Stimulated activated CD8-positive, alpha-beta memory T cell treated with anti-CD3 and anti-CD28 coated beads, Interleukin-15, amount 100 ng/mL, for 1 hour (primary cell): ENCODE data around the gene PTPRC.

Source experiments
- DNase-seq: peaks from one replicate; pipeline ENCODE4 v3.0.0-alpha.2; 2020; ENCODE audit warnings: low read depth

The PTPRC gene

DNA sequence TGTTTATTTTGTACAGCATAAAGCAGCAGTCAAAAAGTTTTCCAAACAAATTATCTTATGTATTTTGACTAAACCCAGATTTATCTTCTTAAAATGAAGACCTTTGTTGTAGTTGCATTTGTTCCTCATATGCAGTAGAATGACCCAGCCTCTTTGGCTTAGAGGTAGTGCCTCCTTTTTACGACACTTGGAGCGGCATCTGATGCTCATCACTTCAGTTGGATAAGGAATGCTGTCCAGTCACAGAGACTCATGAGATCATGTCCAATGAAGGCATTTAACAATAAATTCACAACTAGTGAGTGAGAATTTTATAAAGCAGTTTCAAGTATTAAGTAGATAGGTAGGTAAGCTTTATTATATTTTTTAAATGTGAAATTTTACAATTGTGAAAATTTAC is 35.2 kb downstream of the PTPRC start:
- no peak for DNase-seq

DNA sequence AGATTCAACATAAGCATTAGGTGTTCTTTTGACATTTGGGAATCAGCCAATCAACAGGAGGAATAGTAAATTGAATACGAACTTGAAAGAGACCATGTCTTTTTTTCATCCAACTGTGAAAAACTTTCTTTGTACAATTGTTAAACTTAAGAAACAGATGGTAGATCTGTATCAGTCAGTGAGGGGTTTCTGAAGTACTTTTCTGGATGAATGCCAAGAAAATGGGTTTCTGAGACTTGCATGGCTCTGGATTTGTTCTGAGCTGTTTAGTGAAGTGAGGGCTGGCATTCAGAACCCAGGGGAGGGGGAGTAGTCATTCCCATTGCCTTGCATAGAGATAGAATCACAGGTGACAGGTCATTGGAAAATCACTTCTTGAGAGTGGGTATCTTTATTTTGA is 37.4 kb downstream of the PTPRC start:
- no peak for DNase-seq

DNA sequence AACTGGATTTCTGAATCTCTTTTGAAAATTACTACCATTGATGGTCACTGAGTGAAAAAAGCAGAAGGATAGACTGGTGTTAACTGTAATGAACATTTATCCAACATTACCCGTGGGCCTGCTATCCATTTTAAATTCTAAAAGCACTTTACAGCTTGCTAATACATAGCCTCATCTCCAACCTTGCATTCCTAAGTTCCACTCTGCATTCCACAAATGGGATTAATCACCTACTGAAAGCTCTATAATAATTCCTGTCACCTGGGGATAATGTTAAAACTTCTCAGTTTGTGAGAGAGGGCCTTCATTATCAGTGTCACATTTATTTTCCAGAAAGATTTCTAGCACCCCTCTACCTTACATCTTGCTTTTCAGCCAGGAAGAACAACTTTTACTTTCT is 38.2 kb downstream of the PTPRC start:
- no peak for DNase-seq

DNA sequence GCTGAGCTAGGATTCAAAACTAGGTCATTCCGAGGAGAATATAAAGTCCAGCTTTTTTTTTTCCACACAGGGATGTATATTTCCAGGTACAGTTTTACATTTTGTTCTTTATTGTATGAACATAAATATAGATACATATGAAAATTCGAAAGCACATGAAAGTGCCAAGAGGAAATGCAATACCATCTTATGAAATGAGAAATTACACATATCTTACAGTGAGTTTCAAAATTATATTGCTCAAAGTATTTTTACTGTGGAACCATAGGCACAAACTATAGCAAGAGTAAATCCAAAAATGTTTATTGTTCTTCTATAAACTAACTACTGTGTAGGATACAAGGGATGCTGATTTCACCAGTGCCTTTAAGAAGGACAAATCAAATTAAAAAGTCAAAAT is 39.0 kb downstream of the PTPRC start:
- DNase-seq: no peak

DNA sequence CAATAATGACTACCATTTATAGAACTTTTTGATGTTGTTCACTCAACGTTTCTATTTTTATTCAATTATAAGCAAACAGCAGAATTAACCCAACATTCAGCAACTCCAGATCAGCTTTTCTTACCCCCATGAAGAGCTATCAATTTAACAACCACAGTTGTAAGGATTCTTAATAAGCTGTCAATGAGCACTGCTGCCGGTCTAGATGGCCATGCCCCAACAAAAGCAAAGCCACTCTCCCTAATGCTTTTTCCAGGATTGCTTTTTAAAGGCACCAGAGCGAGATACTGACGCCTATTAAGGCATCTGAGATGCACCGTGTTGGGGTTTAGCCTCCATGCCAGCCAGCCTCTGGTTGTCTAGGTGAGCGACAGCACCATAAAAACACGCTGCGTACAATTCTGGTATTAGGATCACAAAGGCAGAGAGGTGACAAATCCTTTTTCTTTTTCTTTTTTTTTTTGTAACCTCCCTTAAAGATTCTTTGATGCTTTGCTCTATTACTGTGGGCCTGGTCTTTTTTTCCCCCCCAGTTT is 39.5 kb downstream of the PTPRC start:
- DNase-seq: no peak

DNA sequence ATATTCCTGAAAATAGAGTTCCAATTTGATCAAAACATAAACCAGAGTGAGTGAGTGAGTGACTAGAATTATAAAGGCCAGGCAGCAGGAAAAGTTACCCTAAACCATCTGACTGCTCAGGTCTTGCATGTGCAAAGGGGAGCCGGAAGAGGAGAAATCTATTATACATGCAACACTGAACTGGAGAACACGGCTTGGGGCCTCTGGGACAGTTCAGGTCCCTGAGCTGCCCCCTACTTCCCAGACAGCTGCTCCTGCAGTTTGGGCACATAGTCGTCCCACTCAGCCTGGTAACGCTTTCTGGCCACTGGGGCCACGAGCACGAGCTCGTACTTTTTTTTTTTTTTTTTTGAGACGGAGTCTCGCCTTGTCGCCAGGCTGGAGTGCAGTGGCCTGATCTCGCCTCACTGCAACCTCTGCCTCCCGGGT is 40.1 kb downstream of the PTPRC start:
- DNase-seq: no peak

DNA sequence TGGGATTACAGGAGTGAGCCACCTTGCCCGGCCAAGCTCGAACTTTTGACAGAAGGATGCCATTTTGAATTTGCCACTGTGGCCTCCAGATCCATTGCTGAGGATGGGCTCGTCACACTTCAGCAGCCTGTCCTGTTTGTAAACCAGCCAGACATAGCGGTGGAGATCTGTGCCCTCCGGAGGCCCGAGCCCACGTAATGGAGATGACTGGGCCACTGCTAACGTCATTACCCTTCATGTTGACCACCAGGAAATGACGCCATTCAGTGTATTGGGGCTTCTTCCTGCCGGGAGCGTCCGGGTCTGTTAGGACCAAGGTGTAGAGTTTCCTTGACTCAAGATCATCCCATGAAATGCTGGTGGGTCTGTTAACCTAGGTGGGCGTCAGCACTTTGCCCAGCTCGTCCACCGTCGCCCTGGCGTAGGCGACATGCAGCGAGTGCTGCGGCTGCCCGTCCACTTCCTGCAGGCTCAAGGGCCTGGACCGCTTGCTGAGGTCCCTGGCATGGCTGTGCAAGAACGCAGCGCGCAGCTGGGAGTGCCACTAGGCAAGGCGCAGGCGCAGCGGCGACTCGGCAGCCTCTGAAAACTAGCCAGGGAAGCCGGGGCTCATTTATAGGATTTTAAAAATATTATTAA is 40.8 kb downstream of the PTPRC start:
- no peak for DNase-seq

DNA sequence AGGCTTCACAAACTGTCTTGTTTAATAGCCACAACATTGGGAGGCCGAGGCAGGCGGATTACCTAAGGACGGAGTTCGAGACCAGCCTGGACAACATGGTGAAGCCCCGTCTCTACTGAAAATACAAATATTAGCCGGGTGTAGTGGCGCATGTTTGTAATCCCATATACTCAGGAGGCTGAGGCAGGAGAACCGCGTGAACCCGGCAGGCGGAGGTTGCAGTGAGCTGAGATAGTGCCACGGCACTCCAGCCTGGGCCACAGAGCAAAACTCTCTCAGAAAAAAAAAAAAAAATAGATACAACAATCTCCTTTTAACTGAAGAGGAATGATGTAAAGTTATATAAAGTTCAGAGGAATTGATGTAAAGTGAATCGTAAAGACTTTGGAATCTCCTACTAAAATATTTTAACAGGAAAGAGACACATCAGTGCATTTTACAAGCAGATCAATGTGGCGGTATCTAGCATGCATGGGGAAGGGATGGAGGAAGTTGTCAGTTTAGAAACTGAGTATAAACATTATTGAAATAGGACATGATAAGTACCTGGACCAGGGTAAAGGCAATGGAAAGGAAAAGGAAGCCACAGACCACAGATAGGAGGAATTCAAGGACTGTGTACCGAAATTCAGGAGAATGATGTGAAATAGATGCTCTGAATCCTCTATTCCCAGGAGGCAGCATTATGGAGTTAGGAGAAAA is 41.5 kb downstream of the PTPRC start:
- DNase-seq: no peak

DNA sequence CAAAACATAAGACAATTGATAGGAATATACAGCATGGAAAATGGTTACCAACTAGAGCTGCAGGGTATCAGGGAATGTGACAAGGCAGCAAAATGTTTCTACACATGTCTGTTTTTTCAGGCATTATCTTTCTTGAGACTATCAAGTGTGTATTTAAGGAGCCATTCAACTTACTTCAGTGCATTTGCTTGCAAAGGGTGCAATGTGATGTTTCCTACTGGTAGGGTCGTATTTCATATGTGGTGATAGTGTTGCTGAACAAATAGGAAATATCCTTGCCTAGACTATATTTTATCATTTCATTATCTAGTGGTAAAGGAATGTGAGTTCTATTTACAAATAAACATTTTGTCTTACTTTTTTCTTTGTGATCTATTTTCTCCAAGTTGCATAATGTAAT is 42.4 kb downstream of the PTPRC start:
- no peak for DNase-seq

DNA sequence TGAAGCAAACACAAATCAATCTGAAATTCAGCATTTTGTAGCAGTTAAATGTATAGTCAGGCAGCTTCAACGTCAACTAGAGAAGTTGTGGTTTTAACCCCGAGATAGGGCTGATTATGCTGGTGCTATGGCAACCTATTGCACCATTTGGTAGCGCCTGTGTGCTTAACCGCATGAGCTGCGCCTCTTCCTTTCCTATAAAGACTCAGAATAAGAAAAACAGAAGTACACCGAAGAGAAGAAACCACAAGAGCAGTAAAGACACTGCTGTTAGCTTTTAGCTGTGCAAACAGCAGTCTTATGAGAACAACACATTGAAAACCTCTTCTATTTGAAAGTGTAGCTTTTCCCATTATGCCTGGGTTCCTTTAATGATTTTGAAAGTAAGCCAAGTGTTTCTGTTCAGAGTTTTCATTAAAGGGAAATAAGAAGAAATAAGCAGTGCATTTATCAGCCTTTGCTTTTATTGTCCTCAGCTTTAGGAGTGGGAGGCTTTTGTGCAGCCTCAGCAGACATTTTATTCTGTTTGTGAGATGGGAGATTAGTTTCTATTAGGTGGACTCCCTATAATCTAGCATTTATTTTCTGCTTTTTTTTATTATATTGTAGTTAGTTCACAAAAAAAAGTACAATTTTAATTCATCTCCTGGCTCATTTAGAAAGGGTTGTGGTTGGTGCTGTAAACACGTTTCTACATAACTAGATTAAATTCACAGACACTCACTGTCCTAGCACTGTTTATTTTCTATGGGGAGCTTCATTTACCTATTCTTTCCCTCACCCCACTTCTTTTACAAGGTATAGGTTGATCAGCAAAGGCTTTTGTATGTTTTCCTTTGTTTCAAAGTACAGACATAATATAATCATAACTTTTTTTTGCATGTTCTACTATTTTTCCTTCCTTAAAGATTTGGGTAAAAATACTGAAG is 43.3 kb downstream of the PTPRC start:
- DNase-seq: peak; percentile 49

DNA sequence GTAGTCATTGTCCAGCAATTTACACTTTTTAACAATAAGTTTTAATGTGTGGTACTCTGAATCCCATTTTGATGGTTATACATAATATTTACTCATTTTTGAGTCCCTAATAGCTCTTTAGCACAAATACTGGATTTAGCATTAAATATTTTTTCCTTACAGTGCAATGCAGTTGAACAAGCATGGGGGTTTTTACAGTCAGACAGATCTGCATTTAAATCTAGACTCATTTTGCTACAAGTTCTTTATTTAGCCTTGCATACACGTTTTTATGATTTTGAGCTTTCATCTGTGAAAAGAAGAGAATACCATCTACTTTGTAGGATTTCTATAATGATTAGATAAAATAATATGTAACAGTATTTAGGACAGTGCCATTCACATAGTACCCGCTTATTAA is 44.0 kb downstream of the PTPRC start:
- no peak for DNase-seq

DNA sequence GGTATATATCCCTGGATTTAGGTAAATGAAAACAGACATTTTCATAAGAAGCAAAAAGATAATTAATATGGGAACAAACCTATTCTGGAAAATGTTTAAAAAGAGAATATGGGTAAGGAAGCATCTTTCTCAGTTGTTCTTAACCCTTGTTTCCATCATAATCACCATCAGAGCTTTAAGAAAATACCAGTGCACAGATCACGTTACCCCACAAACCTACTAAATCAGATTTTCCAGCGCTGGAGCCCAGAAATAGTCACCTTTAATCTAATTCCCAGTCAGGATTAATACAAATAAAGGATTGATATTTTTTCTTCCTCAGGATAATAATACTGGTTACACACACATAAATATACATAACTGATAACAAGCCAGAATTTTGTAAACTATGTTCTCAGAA is 44.6 kb downstream of the PTPRC start:
- DNase-seq: no peak

DNA sequence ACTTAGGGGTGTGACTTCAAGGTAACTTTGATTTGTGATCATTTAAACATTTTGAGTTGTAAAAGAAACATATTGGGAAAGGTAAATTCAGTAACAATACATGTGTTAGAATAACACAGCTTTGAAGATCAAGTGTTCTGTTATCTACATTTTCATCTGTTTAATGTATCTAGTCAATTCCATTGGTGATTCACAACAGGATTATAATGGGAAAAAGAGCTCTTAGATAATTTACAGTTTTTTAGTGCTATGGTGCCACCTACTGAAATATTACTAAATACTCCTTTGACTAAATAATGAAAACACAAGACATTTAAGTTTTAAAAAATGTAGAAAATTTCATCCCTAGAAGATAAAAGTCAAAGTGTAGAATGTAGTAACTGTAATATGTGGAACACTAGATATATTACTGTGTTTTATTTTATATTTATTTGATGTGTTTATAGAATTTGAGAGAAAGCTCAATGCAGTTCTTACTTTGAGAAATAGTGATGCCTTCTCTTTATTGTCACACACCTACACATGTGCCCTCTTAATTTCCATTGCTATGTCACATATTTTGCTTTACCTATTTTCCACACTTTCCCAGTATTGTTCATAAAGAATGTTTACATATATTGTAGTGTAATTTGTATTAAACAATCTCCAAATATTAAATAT is 47.4 kb downstream of the PTPRC start:
- no peak for DNase-seq

DNA sequence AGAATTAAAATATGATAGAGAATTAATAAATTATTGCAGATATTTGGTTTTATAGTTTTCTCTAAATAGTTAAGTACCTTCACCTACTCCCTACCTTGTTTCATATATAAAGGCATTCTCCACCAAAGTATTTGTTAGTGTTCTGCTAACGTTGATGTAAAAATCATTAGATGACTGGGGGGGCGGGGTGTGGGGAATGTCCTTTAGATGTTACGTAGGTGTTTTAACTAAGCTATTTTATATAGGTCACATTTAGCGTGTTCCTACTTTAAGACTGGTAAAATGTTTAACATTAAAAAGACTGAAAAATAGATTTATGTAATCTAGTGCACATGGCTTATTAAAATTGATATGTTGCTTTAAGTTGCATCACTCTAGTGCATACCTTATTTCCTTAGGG is 48.6 kb downstream of the PTPRC start:
- no peak for DNase-seq

DNA sequence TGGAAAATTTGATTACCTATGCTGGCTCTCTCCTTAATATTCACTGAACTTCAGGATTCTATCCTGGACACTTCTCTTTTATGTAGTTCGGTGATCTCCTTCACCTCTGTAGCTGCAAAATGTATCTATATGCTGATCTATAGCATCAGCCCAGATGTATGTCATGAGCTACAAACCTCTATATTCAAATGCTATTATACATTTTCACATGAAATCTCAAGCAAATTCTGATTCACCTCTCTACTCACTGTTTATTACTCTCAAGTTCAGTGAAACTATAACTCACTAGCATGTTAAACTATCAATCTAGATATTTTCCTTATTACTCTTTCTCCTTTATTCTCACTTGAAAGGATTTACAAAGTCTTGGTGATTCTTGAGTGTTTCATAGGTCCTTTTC is 52.2 kb downstream of the PTPRC start:
- no peak for DNase-seq

DNA sequence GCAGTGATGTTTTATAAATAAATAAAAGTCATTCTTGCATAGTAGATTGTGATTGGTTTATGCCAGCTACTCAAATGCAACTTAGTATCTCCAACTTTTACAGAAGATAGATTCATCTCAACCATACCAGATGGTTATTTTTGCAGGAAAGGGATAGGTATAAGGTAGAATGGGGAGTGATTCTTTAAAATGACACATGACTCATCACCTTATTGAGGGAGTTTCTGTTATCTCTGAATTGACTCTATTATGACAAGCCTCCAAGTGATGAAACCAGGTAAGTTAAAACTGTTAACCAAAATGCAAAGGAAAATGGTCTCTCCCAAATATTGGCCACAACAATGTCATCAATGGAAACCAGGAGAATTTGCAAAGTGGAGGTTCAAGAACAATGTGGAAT is 54.5 kb downstream of the PTPRC start:
- no peak for DNase-seq

DNA sequence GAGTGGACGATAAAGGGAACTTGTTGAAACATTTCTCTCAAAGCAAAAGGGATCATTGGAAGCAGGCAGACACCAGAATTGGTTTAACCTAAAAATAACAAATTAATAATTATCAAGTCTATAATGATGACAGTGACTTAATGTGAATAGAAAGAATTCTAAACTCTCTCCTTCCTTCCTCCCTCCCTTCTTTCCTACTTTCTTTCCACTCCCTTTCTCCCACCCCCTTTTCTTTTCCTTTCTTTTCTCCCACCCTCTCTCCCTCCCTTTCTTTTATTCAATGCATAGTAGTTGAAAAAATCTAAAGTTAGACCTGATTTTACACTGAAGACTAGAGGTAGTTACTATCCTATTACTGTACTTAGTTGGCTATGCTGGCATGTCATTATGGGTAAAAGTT is 55.7 kb downstream of the PTPRC start:
- no peak for DNase-seq

DNA sequence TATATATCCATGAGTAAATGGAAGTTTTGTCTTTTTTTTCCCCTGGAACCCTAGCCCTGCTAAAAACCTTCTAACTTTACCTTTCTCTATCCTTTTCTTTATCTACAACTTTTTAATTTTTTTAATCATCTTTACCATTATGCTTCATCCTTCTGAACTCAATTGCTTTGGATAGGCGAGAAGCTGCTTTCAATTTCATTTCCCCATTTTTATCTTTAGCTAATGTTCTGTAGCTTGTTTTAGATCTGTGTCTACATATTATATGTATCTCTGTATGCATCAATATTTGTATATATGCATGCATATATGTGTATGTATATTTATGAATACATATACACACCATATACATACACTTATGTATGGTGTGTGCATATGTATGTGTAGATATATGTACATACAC is 57.4 kb downstream of the PTPRC start:
- no peak for DNase-seq

DNA sequence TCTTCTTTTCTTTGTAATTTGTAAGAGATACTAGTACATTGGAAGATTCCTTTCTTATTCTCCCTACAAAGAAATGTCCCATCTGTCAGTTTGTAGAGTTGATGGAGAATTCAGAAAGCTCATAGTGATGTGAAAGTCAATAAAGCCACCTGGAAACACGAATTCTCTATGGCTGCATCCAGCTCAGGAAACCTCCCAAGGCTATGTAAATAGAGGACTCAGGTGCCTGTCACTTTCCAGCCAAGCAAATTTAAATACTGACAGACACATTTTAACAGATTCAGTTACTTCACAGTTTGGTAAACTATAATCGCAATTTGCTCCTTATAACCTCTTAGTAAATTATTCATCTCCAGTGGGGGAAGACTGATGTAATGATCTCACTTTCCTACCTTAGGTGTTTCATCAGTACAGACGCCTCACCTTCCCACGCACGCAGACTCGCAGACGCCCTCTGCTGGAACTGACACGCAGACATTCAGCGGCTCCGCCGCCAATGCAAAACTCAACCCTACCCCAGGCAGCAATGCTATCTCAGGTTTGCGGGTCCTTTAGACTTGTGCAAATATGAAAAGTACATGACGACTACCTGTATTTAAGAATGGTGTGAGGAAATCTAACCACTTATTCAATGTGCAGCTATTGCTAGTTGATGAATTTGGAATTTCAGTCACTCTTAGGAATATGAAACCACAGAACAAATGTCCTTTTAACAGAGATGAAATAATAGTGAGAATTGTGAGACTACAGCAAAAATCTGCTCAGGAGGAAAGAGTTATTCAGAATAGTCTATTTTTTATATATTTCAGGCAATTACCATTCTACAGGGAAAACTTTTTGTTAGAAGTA is 60.6 kb downstream of the PTPRC start:
- DNase-seq: peak; percentile 38

DNA sequence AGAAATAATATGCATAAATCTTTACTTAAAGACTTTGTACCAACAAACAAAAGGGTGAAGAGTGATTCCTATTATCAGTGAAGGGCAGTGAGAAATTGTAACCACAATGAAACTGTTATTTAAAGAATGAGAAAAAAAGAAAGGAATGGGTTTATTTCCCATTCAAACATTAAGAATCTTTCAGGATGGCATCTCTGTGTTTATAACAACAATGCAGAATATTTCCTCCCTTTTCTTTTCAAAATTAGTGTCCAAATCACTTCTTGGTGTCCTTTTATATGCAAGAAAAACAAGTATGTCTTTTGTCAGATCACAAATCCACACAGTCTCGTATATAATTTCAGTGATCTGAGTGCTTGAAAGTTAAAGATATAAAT is 61.2 kb downstream of the PTPRC start:
- no peak for DNase-seq

DNA sequence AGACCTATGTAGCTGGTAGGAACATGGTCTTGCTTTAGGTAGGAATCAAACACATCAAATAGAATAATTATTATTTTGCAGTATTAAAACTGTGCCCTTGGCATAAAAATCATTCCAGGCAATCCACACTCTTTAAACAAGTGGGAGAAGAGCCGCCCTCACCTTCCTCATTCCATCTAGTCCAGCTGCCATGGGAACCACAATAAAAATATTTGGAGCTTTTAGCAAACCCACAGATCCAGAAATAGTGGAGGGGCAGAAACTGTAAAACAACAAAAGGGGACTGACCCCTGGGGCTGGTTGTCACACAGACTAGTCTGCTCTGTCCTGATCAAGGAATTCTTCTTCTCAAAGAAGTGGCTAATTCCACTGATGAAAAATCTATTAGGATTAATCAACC is 61.6 kb downstream of the PTPRC start:
- no peak for DNase-seq
